ENCODE measurements around the gene ITGAL. TPM values are rescaled to one million over a fixed set of nuclear protein-coding genes. Genes with fewer than 3 reads are reported as not detected.
A peak's percentile ranks its signal among the peaks of the same experiment; 100 is the strongest.

ITGAL gene
- total RNA-seq, 1 experiment from 2014 or later: not detected

DNA sequence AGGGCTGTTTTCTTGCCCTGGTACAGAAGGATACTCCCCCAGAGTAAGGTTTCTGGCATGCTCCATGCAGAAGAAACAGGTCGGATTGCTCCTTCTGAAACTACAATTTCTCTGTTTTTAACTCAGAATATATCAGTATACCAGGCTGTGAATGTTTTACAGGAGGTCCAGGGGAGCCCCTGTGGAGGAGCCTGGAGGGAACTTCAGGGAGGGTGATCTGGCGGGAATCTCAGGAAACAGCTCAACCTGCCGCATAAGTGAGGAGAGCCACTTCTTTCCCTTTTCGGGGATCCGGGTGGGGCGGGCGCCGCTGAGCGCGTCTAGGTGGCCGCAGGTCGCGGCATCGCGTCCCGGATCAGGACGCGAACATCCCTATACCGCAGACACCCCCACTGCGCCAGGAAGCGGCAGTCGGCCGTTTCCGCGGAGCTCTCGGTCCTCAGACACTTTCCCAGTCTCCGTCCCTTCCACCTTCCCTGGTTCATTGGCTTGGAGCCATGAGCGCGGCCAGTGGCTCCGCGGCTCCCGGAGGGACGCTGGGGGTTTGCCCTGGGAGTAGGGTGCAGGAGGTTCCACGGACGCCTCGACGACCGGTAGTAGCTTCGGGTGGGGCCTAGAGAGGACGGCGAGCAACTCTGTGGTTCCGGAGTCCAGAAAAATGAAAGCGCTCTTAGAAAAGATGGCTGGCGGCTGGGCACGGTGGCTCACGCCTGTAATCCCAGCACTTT lies 88.7 kb downstream of the ITGAL start:
- H3K27ac Mint-ChIP-seq: no peak overlapping the region
- no peak for TF ChIP-seq CTCF (conservative IDR thresholded peaks at IDR 0.05)
- no peak overlapping the region for H3K23ac ChIP-seq (ENCODE audit: insufficient read length, low read depth, low read length)
- no peak overlapping the region for H3K56ac ChIP-seq (ENCODE audit: insufficient read length, low read depth, low read length)
- peaks cover 8% of the 10 kb centered on the region for H3K23me2 ChIP-seq (ENCODE audit: insufficient read length, low read depth, low read length, poor library complexity, severe bottlenecking)
- no peak overlapping the region for H2BK12ac ChIP-seq (ENCODE audit: insufficient read length, low read depth, low read length)
- H3K9me3 ChIP-seq (ENCODE audit: control insufficient read depth, low read depth, low read length): no peaks in the 10 kb centered on the region
- peak overlapping the region; percentile 85 for H3K14ac ChIP-seq (ENCODE audit: insufficient read depth, low read length)
- no peaks in the 10 kb centered on the region for H3K79me2 ChIP-seq (ENCODE audit: insufficient read depth, low read length)
- H3K9me3 Mint-ChIP-seq: no peaks in the 10 kb centered on the region
- H3K18ac ChIP-seq (ENCODE audit: insufficient read length, low read depth, low read length): peak overlapping the region; percentile 83
- H3K4ac ChIP-seq (ENCODE audit: low read depth, low read length): no peak overlapping the region
- no peak overlapping the region for H2BK120ac ChIP-seq (ENCODE audit: low read depth, low read length, poor library complexity, severe bottlenecking)
- peak overlapping the region; percentile 43 for H2AFZ ChIP-seq (ENCODE audit: low read length)
- no peak overlapping the region for H3K27ac ChIP-seq (ENCODE audit: insufficient read length, low read depth, low read length)
- H3K27me3 ChIP-seq (ENCODE audit: insufficient read depth, low read length): no peaks in the 10 kb centered on the region
- H3K27me3 Mint-ChIP-seq (ENCODE audit: low read depth): peaks cover 1% of the 10 kb centered on the region
- no peak overlapping the region for H4K8ac ChIP-seq (replicated peaks; ENCODE audit: insufficient read length, low read depth, low read length)
- peaks cover 0 to 2% (median 1%) of the 10 kb centered on the region in 3 experiments; a peak in 6 of 7 replicates for H3K36me3 Mint-ChIP-seq (ENCODE audit: insufficient read depth in 1 of 3, low read depth in 3 of 3)
- H4K91ac ChIP-seq (ENCODE audit: insufficient read length, low read depth, low read length): no peak overlapping the region
- no peaks in the 10 kb centered on the region for H4K20me1 ChIP-seq (ENCODE audit: control insufficient read depth, insufficient read depth, insufficient read length)
- H3K4me3 Mint-ChIP-seq: peak overlapping the region in 1 of 2 experiments; percentile 34; a peak in 2 of 5 replicates
- H2BK5ac ChIP-seq (ENCODE audit: insufficient read length, low read length): no peak overlapping the region
- H3T11ph ChIP-seq (ENCODE audit: low read length): no peak overlapping the region
- no peak overlapping the region for H2BK20ac ChIP-seq (ENCODE audit: low read depth, low read length, poor library complexity, severe bottlenecking)
- H3K9ac ChIP-seq (ENCODE audit: extremely low read depth, insufficient read length, low read length): no peak overlapping the region
- no peak overlapping the region for H4K5ac ChIP-seq (ENCODE audit: insufficient read length, low read depth, low read length)
- no peak overlapping the region for H2BK15ac ChIP-seq (ENCODE audit: low read depth, low read length)
- WGBS (ENCODE audit: extremely low coverage, insufficient read length, low lambda C conversion rate): no CpG with 5 or more reads among the region's 46 CpGs
- no peaks in the 10 kb centered on the region for H3K4me1 ChIP-seq (ENCODE audit: insufficient read depth, low read length)
- no peaks in the 10 kb centered on the region for H3K79me1 ChIP-seq (ENCODE audit: insufficient read depth, low read depth, low read length, poor library complexity, severe bottlenecking)
- peak overlapping the region; percentile 19 for H3K4me2 ChIP-seq (ENCODE audit: insufficient read depth, insufficient read length, low read length)
- peaks cover 10 to 27% of the 10 kb centered on the region in 2 experiments for H3K4me1 Mint-ChIP-seq
- DNase-seq: peak; percentile 48
- H2AK5ac ChIP-seq (ENCODE audit: insufficient read length, low read length): no peak overlapping the region

All from H9 (cell line).